ENCODE results near the gene GALNT18. TPM values are rescaled to one million over a fixed set of nuclear protein-coding genes. Genes with fewer than 3 reads are reported as not detected.

The GALNT18 gene
- total RNA-seq, 2 donors from 2014 or later: not detected

DNA sequence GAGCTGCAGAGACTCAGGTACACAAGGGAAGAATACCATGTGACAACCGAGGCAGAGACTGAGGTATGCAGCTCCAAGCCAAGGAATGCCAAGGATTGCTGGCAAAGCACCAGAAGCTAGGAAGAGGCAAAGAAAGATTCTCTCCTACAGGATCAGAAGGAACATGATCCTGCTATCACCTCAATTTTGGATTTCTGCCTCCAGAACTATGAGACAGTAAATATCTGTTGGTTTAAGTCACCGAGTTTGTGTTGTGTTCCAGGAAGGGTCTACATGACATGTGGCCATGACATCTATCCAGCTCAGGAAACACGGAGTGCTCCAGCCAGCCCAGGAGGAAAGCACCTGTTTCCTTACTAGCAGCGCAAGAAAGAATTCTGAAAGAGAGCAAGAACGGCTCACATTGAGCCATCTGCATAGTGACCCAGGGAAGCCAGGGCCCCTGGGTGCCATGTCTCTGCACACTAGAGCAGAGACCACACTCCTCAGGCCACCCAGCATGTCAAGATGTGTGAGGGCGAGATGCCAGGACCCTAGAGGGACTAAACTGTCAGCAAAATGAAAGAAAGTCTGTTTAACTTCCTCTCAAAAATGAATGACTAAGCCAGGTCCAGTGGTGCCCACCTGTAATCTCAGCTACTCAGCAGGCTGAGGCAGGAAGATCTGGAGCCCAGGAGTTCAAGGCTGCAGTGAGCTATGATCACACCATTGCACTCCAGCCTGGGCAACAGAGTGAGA lies 35.6 kb upstream of the GALNT18 start:
- Mint-ChIP-seq H3K4me1 (no peaks in the 10 kb centered on the region), H3K36me3 (ENCODE audit: low read depth) (no peaks in the 10 kb centered on the region), H3K4me3 (no peak overlapping the region), H3K27me3 (peaks cover 36% of the 10 kb centered on the region), H3K27ac (no peak overlapping the region)
- H3K9me3 ChIP-seq (ENCODE audit: control insufficient read depth, low read length, poor library complexity, severe bottlenecking): no peaks in the 10 kb centered on the region
- DNase-seq (no peak), ATAC-seq (no peak)

DNA sequence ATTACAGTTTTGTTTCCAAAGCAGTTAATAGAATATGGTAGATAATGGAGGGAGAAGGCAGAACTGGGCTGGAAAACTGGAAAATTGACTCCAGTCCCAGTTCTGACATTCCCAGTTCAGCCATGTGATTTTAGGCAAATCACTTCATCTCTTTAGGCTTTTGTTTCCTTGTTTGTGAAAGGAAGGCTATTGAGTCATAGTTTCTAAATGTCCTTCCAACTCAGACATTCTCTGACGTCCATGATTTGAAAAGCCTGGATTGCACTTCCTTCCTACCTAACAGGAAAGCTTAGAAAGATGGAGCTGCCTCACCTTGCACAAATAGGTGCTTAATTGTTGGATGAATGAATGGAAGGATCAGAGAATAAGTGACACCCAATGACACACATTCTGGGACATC lies 19.8 kb upstream of the GALNT18 start:
- no peaks in the 10 kb centered on the region for H3K36me3 Mint-ChIP-seq (ENCODE audit: low read depth)
- no peak overlapping the region for H3K27ac Mint-ChIP-seq
- H3K4me3 Mint-ChIP-seq: no peak overlapping the region
- peaks cover 35% of the 10 kb centered on the region for H3K27me3 Mint-ChIP-seq
- ATAC-seq (no peak), DNase-seq (no peak)
- H3K4me1 Mint-ChIP-seq: no peaks in the 10 kb centered on the region
- no peaks in the 10 kb centered on the region for H3K9me3 ChIP-seq (ENCODE audit: control insufficient read depth, low read length, poor library complexity, severe bottlenecking)

DNA sequence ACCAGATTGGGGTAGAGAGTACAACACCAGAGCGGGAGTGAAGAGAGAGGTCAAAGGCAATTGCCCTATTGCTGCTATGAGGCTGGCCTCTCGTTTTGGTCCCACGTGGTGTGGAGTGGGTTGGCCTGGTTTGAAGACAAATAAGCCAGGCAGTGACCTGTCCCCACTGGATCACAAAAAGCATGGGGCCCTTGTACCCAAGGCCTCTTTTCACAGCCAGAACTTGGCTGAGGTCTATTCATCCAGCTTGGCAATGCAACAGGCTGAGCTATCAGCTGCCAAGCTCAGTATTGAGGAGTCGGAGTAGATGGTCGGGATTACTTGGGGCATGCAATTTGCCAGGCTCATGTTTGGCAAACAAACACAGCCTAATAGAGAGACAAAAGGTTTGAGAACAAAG lies 19.2 kb upstream of the GALNT18 start:
- no peaks in the 10 kb centered on the region for H3K9me3 ChIP-seq (ENCODE audit: control insufficient read depth, low read length, poor library complexity, severe bottlenecking)
- H3K4me1 Mint-ChIP-seq: no peaks in the 10 kb centered on the region
- no peak for ATAC-seq
- peaks cover 29% of the 10 kb centered on the region for H3K27me3 Mint-ChIP-seq
- H3K27ac Mint-ChIP-seq: no peak overlapping the region
- DNase-seq: no peak
- H3K4me3 Mint-ChIP-seq: no peak overlapping the region
- no peaks in the 10 kb centered on the region for H3K36me3 Mint-ChIP-seq (ENCODE audit: low read depth)

DNA sequence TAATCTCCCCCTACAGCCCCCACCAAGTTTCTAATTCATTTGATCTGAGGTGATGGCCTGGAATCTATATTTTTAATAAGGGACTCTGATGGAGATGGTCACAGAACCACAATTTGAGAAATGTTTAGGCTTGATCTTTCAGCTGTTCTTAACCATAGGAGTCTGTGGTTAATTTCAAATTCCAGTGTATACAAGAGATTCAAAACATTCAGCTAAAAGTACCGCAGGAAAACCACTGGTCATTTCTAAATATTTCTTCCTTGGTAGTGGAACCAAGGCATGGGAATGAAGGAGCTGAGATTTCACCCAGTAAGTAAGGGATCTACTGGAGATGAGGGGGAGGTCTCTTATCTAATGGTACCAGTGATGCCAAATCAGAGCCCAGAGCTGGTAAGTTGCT lies 18.3 kb upstream of the GALNT18 start:
- Mint-ChIP-seq H3K4me1 (no peaks in the 10 kb centered on the region), H3K36me3 (ENCODE audit: low read depth) (no peaks in the 10 kb centered on the region), H3K4me3 (no peak overlapping the region), H3K27me3 (peaks cover 25% of the 10 kb centered on the region), H3K27ac (no peak overlapping the region)
- no peaks in the 10 kb centered on the region for H3K9me3 ChIP-seq (ENCODE audit: control insufficient read depth, low read length, poor library complexity, severe bottlenecking)
- DNase-seq (no peak), ATAC-seq (no peak)

DNA sequence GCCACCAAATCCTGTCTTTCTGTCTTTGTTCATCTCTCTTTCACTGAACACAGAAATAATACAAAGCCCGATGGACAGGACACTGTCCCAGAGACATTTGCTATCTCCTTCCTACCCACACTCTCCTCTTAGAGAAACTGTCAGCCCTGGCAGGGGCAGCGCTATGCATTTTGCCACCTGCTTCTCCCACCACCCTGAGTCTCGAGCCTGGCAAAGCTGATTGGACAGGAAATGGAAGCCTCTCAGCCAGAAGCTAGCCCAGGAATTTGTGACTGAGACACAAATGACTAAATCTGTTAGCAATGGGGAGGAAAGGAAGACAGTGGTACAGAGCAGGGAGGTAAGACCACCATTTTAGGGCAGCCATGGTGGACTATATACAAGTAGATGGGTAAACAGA lies 14.9 kb upstream of the GALNT18 start:
- no peak for DNase-seq
- no peak for ATAC-seq
- Mint-ChIP-seq H3K4me1 (no peaks in the 10 kb centered on the region), H3K4me3 (no peak overlapping the region), H3K27me3 (peaks cover 27% of the 10 kb centered on the region), H3K36me3 (ENCODE audit: low read depth) (no peaks in the 10 kb centered on the region), H3K27ac (no peak overlapping the region)
- H3K9me3 ChIP-seq (ENCODE audit: control insufficient read depth, low read length, poor library complexity, severe bottlenecking): no peaks in the 10 kb centered on the region

DNA sequence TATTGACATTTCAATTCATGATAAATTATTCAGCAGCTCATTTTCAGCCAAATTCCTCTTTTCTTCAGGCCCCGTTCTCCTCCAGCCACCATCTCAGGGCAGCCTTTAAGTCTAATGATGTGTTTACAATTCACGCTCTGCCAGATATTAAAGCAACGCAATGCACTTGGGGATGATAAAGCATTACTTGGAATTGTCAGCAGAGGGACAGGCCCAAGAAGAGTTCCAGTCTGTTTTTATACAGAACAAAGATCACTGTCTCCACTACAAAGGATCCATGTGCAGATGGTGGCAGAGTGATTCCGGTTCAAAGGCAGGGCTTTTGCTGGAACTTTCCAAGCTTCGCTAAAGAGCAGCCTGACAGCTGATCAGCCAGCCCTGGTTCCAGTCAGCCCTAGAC lies 13.6 kb upstream of the GALNT18 start:
- Mint-ChIP-seq H3K27me3 (peaks cover 24% of the 10 kb centered on the region), H3K27ac (no peak overlapping the region), H3K4me1 (no peaks in the 10 kb centered on the region), H3K4me3 (no peak overlapping the region), H3K36me3 (ENCODE audit: low read depth) (no peaks in the 10 kb centered on the region)
- DNase-seq (no peak), ATAC-seq (no peak)
- H3K9me3 ChIP-seq (ENCODE audit: control insufficient read depth, low read length, poor library complexity, severe bottlenecking): no peaks in the 10 kb centered on the region

DNA sequence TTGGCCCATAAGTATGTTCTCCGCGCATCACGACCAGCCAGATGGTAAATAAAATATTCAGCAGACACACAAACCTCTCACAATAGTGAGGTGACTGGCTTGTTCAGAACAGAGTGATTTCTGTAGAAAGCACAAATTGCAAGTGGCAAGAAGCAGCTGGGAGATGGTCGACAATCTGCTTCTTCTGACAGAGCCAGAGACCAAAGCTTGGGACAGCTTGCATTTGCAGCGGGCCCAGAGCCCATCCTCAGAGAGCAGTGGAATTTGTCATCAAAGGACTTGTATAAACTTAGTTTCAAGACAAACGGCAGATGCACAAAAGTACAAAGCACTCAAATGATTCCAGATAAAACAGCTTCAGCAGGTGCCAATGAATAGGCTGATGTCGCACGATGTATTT lies 7.6 kb upstream of the GALNT18 start:
- Mint-ChIP-seq H3K36me3 (ENCODE audit: low read depth) (no peaks in the 10 kb centered on the region), H3K4me1 (no peaks in the 10 kb centered on the region), H3K27me3 (peaks cover 59% of the 10 kb centered on the region), H3K4me3 (no peak overlapping the region), H3K27ac (no peak overlapping the region)
- DNase-seq (no peak), ATAC-seq (no peak)
- no peaks in the 10 kb centered on the region for H3K9me3 ChIP-seq (ENCODE audit: control insufficient read depth, low read length, poor library complexity, severe bottlenecking)

DNA sequence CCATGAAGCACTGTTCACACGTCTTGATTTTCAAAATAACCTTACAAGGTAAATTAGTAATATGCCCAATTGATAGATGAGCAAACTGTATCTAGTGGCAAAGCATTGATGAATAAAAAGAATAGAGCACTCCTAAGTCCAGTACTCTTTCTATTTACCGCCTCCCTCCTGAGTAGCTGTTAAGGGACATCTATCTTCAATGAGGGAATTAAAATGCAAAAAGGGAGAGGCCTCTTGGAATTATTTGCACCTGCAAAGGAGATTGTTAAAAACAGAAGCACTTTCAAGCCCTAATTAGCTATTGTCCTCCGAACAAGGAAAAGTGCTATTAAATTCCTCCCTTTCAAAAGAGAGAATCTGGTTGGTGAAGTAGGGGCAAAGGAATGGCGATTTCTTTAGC lies 6.8 kb upstream of the GALNT18 start:
- Mint-ChIP-seq H3K4me3 (no peak overlapping the region), H3K36me3 (ENCODE audit: low read depth) (no peaks in the 10 kb centered on the region), H3K27ac (no peak overlapping the region), H3K4me1 (no peaks in the 10 kb centered on the region), H3K27me3 (peaks cover 64% of the 10 kb centered on the region)
- no peak for DNase-seq
- no peaks in the 10 kb centered on the region for H3K9me3 ChIP-seq (ENCODE audit: control insufficient read depth, low read length, poor library complexity, severe bottlenecking)
- ATAC-seq: no peak

DNA sequence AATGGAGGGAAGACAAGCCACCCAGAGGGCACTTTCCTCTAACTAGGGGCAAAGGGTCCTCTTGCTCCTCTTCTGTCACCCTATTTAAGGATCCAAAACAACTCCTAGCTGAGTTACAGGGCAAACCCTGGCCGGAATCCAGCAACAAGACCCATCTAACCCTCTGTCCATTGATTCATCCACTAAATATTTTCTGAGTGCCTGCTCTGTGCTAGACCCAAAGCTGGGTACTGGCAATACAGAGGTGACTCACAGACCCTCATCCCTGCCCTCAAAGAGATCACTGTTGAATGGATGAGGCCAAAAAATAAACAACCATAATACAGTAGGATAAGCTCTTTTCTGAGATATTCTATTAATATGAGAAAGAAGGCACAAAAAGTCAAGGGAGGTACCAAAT lies 4.3 kb upstream of the GALNT18 start:
- Mint-ChIP-seq H3K27ac (no peak overlapping the region), H3K4me1 (no peaks in the 10 kb centered on the region), H3K4me3 (no peak overlapping the region), H3K27me3 (peaks cover 69% of the 10 kb centered on the region), H3K36me3 (ENCODE audit: low read depth) (no peaks in the 10 kb centered on the region)
- no peaks in the 10 kb centered on the region for H3K9me3 ChIP-seq (ENCODE audit: control insufficient read depth, low read length, poor library complexity, severe bottlenecking)
- ATAC-seq (no peak), DNase-seq (no peak)

DNA sequence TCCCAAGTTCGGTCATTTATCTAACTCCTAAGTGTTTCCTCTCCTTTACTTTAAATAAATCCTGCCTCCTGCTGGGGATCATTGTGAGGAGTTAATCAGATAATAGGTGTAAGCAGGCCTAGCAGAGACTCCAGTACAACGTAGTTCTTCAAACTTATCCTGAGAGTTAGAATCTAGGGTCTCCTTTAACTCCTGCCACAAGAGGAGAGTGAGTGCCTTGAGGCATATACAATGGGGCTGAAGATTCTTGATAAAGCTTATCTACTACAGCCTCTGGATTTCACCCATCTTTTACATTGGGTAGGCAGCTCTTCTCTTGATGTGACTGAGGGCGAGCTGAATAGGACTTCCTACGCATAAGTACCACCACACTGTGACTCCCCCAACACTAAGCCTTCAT lies 3.1 kb upstream of the GALNT18 start:
- H3K27me3 Mint-ChIP-seq: peaks cover 61% of the 10 kb centered on the region
- H3K4me1 Mint-ChIP-seq: no peaks in the 10 kb centered on the region
- H3K9me3 ChIP-seq (ENCODE audit: control insufficient read depth, low read length, poor library complexity, severe bottlenecking): no peaks in the 10 kb centered on the region
- no peak overlapping the region for H3K27ac Mint-ChIP-seq
- H3K4me3 Mint-ChIP-seq: no peak overlapping the region
- no peak for DNase-seq
- ATAC-seq: no peak
- H3K36me3 Mint-ChIP-seq (ENCODE audit: low read depth): no peaks in the 10 kb centered on the region

DNA sequence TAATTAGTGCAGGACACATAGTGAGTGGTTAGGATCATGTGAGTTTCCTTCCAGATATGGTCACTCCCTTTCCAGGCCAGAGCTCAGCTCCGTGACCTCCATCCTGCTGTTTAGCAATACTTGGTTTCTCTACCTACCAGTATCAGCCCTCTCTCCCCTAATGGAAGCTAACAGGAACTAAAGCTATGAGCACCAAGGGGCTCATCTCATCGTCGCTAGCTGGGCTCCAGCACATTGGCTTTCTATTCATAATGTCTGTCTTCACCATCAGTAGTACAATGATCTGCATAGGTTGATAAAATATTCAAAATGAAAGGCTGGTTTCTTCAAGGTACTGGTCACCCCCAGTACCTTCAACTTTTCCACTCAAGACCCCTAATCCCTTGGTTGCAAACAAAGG lies 2.4 kb upstream of the GALNT18 start:
- H3K27me3 Mint-ChIP-seq: peaks cover 61% of the 10 kb centered on the region

DNA sequence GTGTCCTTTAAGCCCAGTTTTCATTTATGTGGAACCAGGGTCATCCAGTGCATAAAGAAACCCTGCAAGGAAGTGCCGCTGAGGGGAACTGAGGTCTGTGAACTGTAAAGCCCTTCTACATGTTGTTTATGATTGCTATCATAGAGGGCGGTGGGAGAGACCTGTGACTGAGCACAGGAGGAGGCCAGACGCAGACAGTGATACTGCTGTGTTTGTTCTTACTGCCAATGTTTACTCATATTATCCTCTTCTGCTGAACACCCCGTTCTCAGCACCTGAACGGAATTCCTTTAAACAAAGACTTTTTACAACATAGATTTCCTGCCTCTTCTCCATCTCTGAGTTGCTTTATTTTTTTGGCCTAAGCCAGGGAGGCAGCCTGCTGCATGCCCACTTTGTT lies 967 bp upstream of the GALNT18 start:
- H3K9me3 ChIP-seq (ENCODE audit: control insufficient read depth, low read length, poor library complexity, severe bottlenecking): no peaks in the 10 kb centered on the region
- ATAC-seq: no peak
- Mint-ChIP-seq H3K27me3 (peaks cover 64% of the 10 kb centered on the region), H3K4me3 (peak overlapping the region; percentile 47), H3K4me1 (peaks cover under 1% of the 10 kb centered on the region), H3K27ac (no peak overlapping the region), H3K36me3 (ENCODE audit: low read depth) (no peaks in the 10 kb centered on the region)
- DNase-seq: no peak

More for the DNA sequence above, 2.4 kb upstream of the GALNT18 start:
- H3K9me3 ChIP-seq (ENCODE audit: control insufficient read depth, low read length, poor library complexity, severe bottlenecking): no peaks in the 10 kb centered on the region
- Mint-ChIP-seq H3K4me3 (no peak overlapping the region), H3K27ac (no peak overlapping the region), H3K4me1 (no peaks in the 10 kb centered on the region), H3K36me3 (ENCODE audit: low read depth) (no peaks in the 10 kb centered on the region)
- DNase-seq: no peak
- ATAC-seq: no peak

DNA sequence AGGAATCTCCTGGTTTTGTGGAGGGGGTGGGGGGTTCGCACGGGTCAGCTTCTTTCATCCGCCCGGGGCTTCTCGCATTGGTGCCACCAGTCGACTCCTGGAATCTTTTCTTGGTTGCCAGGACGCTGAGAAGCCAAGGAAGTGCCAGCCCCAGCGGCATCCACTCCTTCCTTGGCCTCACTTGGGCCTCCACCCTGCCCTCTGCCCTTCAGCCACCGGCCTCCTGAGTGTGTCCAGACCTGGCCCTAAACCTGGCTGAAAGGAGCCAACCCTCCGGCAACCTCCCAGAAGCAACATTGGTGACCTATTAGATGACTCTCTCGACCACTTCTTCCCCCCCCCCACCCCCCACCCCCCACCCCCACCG lies 518 bp upstream of the GALNT18 start:
- Mint-ChIP-seq H3K27ac (no peak overlapping the region), H3K27me3 (peaks cover 64% of the 10 kb centered on the region), H3K4me1 (peaks cover 2% of the 10 kb centered on the region), H3K4me3 (peak overlapping the region; percentile 53), H3K36me3 (ENCODE audit: low read depth) (no peaks in the 10 kb centered on the region)
- DNase-seq (no peak), ATAC-seq (no peak)
- H3K9me3 ChIP-seq (ENCODE audit: control insufficient read depth, low read length, poor library complexity, severe bottlenecking): no peaks in the 10 kb centered on the region

DNA sequence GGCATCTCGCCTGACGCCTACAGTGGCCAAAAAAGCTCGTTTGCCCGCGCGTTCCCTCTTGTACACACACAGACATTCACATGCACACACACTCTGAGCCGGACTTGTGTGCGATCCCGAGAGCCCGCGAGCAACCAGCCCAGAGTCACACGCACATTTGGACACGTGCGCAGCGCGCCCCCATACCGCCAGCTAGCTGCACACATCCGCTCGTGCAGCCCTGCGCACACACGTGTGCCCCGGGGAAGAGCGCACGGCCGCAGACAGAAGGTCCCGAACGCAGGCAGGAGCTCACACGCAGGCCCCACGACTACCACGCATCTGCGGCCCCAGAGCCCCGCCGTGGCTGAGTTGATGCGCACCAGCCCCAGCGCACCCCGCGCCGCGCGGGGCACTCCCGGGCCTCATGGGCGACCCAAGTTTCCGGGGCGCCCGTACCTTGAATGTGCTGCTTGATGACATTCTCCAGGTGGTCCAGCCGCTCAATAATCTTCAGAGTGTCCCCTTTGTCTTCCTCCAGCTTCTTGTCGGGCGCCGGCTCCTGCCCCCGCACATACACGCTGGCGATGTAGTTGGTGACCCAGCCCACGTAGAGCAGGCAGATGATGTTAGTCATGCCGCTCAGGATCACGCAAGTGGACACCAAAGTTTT lies 758 bp downstream of the GALNT18 start:
- peak; percentile 24 for ATAC-seq

More for the DNA sequence above, 758 bp downstream of the GALNT18 start:
- peaks cover 2% of the 10 kb centered on the region for H3K4me1 Mint-ChIP-seq
- H3K27ac Mint-ChIP-seq: no peak overlapping the region
- peak overlapping the region; percentile 78 for H3K4me3 Mint-ChIP-seq
- no peaks in the 10 kb centered on the region for H3K9me3 ChIP-seq (ENCODE audit: control insufficient read depth, low read length, poor library complexity, severe bottlenecking)
- no peaks in the 10 kb centered on the region for H3K36me3 Mint-ChIP-seq (ENCODE audit: low read depth)
- peaks cover 68% of the 10 kb centered on the region for H3K27me3 Mint-ChIP-seq
- DNase-seq: no peak

Data from T-helper 17 cell (primary cell).